Endothelial cell of umbilical vein (primary cell): ENCODE measurements around the gene MFN2. TPM values are rescaled to one million over a fixed set of nuclear protein-coding genes. Genes with fewer than 3 reads are reported as not detected.

Experiments used
- BruUV-seq: library from RNA; stranded (reverse); fragments of 400-500 nt; replicated peaks from 2 replicates; lab custom pipeline; 2021; lab: Mats Ljungman, UMichigan
- CTCF ChIA-PET: fragments of 300-600, 350-600 bp; sonication (Branson Sonifier 250); formaldehyde crosslinking; loops from one replicate; lab custom pipeline; 2021; ENCODE audit warnings: antibody characterized with exemption, inconsistent platforms; lab: Charles Lee
- POLR2A ChIA-PET: fragments of 300-600, 350-600 bp; sonication (Branson Sonifier 250); formaldehyde crosslinking; loops from one replicate; lab custom pipeline; 2021; ENCODE audit warnings: antibody characterized with exemption, inconsistent platforms; lab: Charles Lee
- DNase-seq: peaks from one replicate; pipeline ENCODE4 v3.0.0-alpha.2; 2011; ENCODE audit warnings: low read depth, low spot score
- FAIRE-seq: peaks from 2 replicates; lab custom pipeline; 2011; peaks lifted over from hg19 to GRCh38; lab: Jason Lieb, UNC
- H2AFZ ChIP-seq: 2 replicates; pipeline ENCODE4 v1.6.0; 2012; ENCODE audit warnings: low read depth, low read length, control low read depth, inconsistent platforms
- H3K27ac ChIP-seq: 2 replicates; pipeline ENCODE4 v1.5.1; 2011; ENCODE audit warnings: low read depth, mild to moderate bottlenecking, control low read depth, low read length, moderate library complexity; ENCODE audit not compliant: insufficient read depth
- H3K27me3 ChIP-seq, 2 experiments: 2 replicates each; pipeline versions ENCODE4 v1.6.0 to v1.6.1; 2011; ENCODE audit warnings: low read length in 2 of 2, mixed read lengths in 1 of 2; ENCODE audit not compliant: control insufficient read depth in 2 of 2, insufficient read depth in 2 of 2
- H3K36me3 ChIP-seq, 2 experiments: 2 replicates in 1 of 2; 3 replicates in 1 of 2; pipeline ENCODE4 v1.5.1; 2011; ENCODE audit warnings: low read length in 2 of 2, mild to moderate bottlenecking in 1 of 2, moderate library complexity in 1 of 2; ENCODE audit not compliant: control insufficient read depth in 2 of 2, insufficient read depth in 2 of 2; ENCODE audit errors: extremely low read depth in 1 of 2
- H3K4me1 ChIP-seq: 3 replicates; pipeline ENCODE4 v1.5.1; 2011; ENCODE audit warnings: mild to moderate bottlenecking, low read length; ENCODE audit not compliant: control insufficient read depth, insufficient read depth; ENCODE audit errors: extremely low read depth
- H3K4me2 ChIP-seq: 2 replicates; pipeline ENCODE4 v1.6.1; 2011; ENCODE audit warnings: low read length, control low read depth, mixed read lengths; ENCODE audit not compliant: insufficient read depth
- H3K4me3 ChIP-seq, 3 experiments: fragments of 200-600 bp in 1 of 3; sonication (generic), shearing (Covaris generic) in 1 of 3; replicated peaks in 1 of 3; 2 replicates each; pipeline ENCODE4 v1.5.1; 2011 to 2016; ENCODE audit warnings: control low read depth in 3 of 3, low read length in 3 of 3, mild to moderate bottlenecking in 2 of 3, inconsistent platforms in 1 of 3, low read depth in 1 of 3, moderate library complexity in 1 of 3; ENCODE audit not compliant: insufficient read depth in 1 of 3
- H3K79me2 ChIP-seq: 2 replicates; pipeline ENCODE4 v1.6.0; 2012; ENCODE audit warnings: low read length, inconsistent platforms; ENCODE audit not compliant: control insufficient read depth, insufficient read depth
- H3K9ac ChIP-seq: replicated peaks from 2 replicates; pipeline ENCODE3; 2011; ENCODE audit warnings: low read length, control low read depth; ENCODE audit not compliant: insufficient read depth; ENCODE audit errors: extremely low read depth
- H3K9me1 ChIP-seq: replicated peaks from 3 replicates; pipeline ENCODE4 v1.6.0; 2011; ENCODE audit warnings: mild to moderate bottlenecking, low read length; ENCODE audit not compliant: control insufficient read depth, insufficient read depth; ENCODE audit errors: extremely low read depth
- H3K9me3 ChIP-seq: replicated peaks from 2 replicates; pipeline ENCODE4 v1.5.1; 2012; ENCODE audit warnings: low read length, inconsistent platforms; ENCODE audit not compliant: control insufficient read depth, insufficient read depth
- H4K20me1 ChIP-seq: replicated peaks from 2 replicates; pipeline ENCODE3; 2011; ENCODE audit warnings: mild to moderate bottlenecking, low read length; ENCODE audit not compliant: control insufficient read depth, insufficient read depth; ENCODE audit errors: extremely low read depth
- CTCF ChIP-seq, 2 donors: IDR thresholded peaks; 1 replicate in 1 of 2; 2 replicates in 1 of 2; pipeline ENCODE4 v1.5.1; 2011; ENCODE audit warnings: low read length in 2 of 2, mild to moderate bottlenecking in 2 of 2, moderate library complexity in 2 of 2, control low read depth in 1 of 2, inconsistent platforms in 1 of 2, low read depth in 1 of 2; ENCODE audit not compliant: insufficient read depth in 1 of 2; ENCODE audit errors: extremely low read depth in 1 of 2
- EZH2 ChIP-seq: IDR thresholded peaks from 2 replicates; pipeline ENCODE4 v1.6.1; 2012; ENCODE audit warnings: borderline replicate concordance, low read depth, mild to moderate bottlenecking, moderate library complexity, low read length, inconsistent platforms; ENCODE audit not compliant: severe bottlenecking
- FOS ChIP-seq: IDR thresholded peaks from 2 replicates; pipeline ENCODE4 v1.6.1; 2011; ENCODE audit warnings: mild to moderate bottlenecking, low read length, moderate library complexity, borderline replicate concordance; ENCODE audit not compliant: insufficient read depth
- GATA2 ChIP-seq: IDR thresholded peaks from 2 replicates; pipeline ENCODE4 v1.7.0; 2011; ENCODE audit warnings: low read depth, mild to moderate bottlenecking, moderate library complexity, mixed read lengths, low read length; ENCODE audit not compliant: insufficient read length, insufficient read depth
- JUN ChIP-seq: IDR thresholded peaks from 2 replicates; pipeline ENCODE4 v1.6.1; 2011; ENCODE audit warnings: borderline replicate concordance, low read depth; ENCODE audit not compliant: insufficient read length, insufficient read depth
- MYC ChIP-seq: IDR thresholded peaks from one replicate; pipeline ENCODE4 v1.6.1; 2011; ENCODE audit warnings: mild to moderate bottlenecking, low read depth, low read length
- POLR2A ChIP-seq: IDR thresholded peaks from 2 replicates; pipeline ENCODE4 v1.6.1; 2012; ENCODE audit warnings: low read depth, mild to moderate bottlenecking, control low read depth, low read length
- POLR2AphosphoS5 ChIP-seq: IDR thresholded peaks from 2 replicates; pipeline ENCODE4 v1.6.1; 2012; ENCODE audit warnings: low read depth, mild to moderate bottlenecking, control low read depth, low read length, moderate library complexity; ENCODE audit not compliant: insufficient read depth
- dilution Hi-C: fragments of 300-500 bp; cut with MboI; formaldehyde crosslinking; loops from one replicate; pipeline ENCODE4 v1.15.0; 2019; ENCODE audit warnings: low sequenced_read_pairs; ENCODE audit not compliant: extremely low pct_ligation_motif_present
- intact Hi-C: fragments of 100-400 bp; cut with micrococcal nuclease; formaldehyde crosslinking; loops from one replicate; pipeline ENCODE4 v1.10.0; 2022
- polyA plus RNA-seq, 4 experiments: library from polyadenylated mRNA; depleted of rRNA in 3 of 4; stranded (reverse) in 3 of 4; unstranded in 1 of 4; fragments of >200 nt; gene quantifications; 2 replicates each; pipeline versions ENCODE4 v1.2.1 to v1.2.3, GENCODE V29; 2011 to 2012; ENCODE audit warnings: missing spikeins in 1 of 4
- total RNA-seq: library from RNA; stranded (reverse); gene quantifications from 2 replicates; pipeline ENCODE4 v1.2.3, GENCODE V29; 2021
- TF ChIP-seq, protein P1 (sequence below): IDR thresholded peaks from 2 replicates; pipeline ENCODE4 v1.6.1; 2011; ENCODE audit not compliant: insufficient read depth, insufficient read length

MFN2 gene
- total and polyA plus RNA-seq, 2 donors (not counting 3 experiments of a cell fraction or from before 2014, with no cell fraction given), result 51.4 to 82.4 TPM

- Histone ChIP-seq H4K20me1 (no peaks in the 10 kb centered on the region), H3K4me2 (no peak overlapping the region), H3K4me3 (no peak overlapping the region), H3K27me3 (no peaks in the 10 kb centered on the region), H3K9ac (no peak overlapping the region), H2AFZ (no peak overlapping the region), H3K9me3 (no peaks in the 10 kb centered on the region), H3K27ac (no peak overlapping the region), H3K36me3 (peaks cover 3 to 32% of the 10 kb centered on the region in 2 experiments), H3K4me1 (no peaks in the 10 kb centered on the region), H3K9me1 (no peaks in the 10 kb centered on the region), H3K79me2 (no peaks in the 10 kb centered on the region)
- DNase-seq (no peak), FAIRE-seq (no peak)
- POLR2A ChIA-PET, result interaction anchor here (1.3 kb wide), 1 partner anchor 49 kb away, joined by 3 read pairs; no protein-coding TSS in a partner anchor
- CTCF ChIA-PET, result no interaction called here
- dilution Hi-C loops (no loop called here), intact Hi-C loops (no loop called here)
- BruUV-seq, result no TSS peak
- TF ChIP-seq EZH2 (no peak), POLR2AphosphoS5 (no peak), POLR2A (no peak), MYC (no peak), CTCF (IDR thresholded peaks at IDR 0.05; ENCODE audit: extremely low read depth in 1 of 2, insufficient read depth in 1 of 2, low read depth in 1 of 2, low read length in 2 of 2) (no peak)
- TF ChIP-seq, protein P1, sequence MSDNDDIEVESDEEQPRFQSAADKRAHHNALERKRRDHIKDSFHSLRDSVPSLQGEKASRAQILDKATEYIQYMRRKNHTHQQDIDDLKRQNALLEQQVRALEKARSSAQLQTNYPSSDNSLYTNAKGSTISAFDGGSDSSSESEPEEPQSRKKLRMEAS, result no peak
Measured at GRCh38 chr1:11957897-11958296, 22.3 kb upstream of the MFN2 start.

DNA sequence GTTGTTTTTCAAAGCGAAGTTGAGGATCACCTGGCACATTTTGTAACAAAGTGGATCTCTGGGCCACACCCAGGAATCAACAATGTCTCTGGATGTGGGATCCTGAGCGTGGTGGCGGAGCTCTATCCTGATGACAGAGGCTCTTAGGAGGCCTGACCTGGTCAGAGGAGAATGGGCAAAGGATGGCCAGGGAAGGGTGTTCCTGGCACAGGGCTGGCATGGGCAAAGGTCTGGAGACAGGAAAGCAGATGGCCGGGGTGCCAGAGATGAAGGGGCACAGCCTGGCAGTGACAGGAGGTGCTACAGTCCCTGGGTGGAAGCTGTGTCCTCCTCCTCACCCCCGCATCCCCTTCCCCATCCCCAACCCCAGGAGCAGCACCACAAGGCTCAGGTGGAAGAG lies 20.0 kb upstream of the MFN2 start:
- H4K20me1 ChIP-seq, result no peaks in the 10 kb centered on the region
- dilution Hi-C loops (no loop called here), intact Hi-C loops (no loop called here)
- H3K27ac ChIP-seq, result no peak overlapping the region
- H3K9me3 ChIP-seq, result no peaks in the 10 kb centered on the region
- ChIA-PET CTCF (no interaction called here), POLR2A (no interaction called here)
- no peak overlapping the region for H3K4me3 ChIP-seq
- H3K4me1 ChIP-seq, result no peaks in the 10 kb centered on the region
- H2AFZ ChIP-seq, result no peak overlapping the region
- H3K4me2 ChIP-seq, result no peak overlapping the region
- DNase-seq, result no peak
- TF ChIP-seq JUN, result no peak
- no peak for TF ChIP-seq GATA2
- TF ChIP-seq FOS, result no peak
- no peak for TF ChIP-seq CTCF (IDR thresholded peaks at IDR 0.05; ENCODE audit: extremely low read depth in 1 of 2, insufficient read depth in 1 of 2, low read depth in 1 of 2, low read length in 2 of 2)
- TF ChIP-seq POLR2AphosphoS5, result no peak
- TF ChIP-seq EZH2, result no peak
- TF ChIP-seq POLR2A, result no peak
- TF ChIP-seq, protein P1, result no peak
- TF ChIP-seq MYC, result no peak
- H3K9me1 ChIP-seq, result no peaks in the 10 kb centered on the region
- H3K9ac ChIP-seq, result no peak overlapping the region
- peaks cover 9 to 39% of the 10 kb centered on the region in 2 experiments for H3K36me3 ChIP-seq
- BruUV-seq, result no TSS peak
- no peak for FAIRE-seq
- no peaks in the 10 kb centered on the region for H3K27me3 ChIP-seq
- H3K79me2 ChIP-seq, result no peaks in the 10 kb centered on the region
